ENCODE measurements around the gene SMIM24.

SMIM24 gene

DNA sequence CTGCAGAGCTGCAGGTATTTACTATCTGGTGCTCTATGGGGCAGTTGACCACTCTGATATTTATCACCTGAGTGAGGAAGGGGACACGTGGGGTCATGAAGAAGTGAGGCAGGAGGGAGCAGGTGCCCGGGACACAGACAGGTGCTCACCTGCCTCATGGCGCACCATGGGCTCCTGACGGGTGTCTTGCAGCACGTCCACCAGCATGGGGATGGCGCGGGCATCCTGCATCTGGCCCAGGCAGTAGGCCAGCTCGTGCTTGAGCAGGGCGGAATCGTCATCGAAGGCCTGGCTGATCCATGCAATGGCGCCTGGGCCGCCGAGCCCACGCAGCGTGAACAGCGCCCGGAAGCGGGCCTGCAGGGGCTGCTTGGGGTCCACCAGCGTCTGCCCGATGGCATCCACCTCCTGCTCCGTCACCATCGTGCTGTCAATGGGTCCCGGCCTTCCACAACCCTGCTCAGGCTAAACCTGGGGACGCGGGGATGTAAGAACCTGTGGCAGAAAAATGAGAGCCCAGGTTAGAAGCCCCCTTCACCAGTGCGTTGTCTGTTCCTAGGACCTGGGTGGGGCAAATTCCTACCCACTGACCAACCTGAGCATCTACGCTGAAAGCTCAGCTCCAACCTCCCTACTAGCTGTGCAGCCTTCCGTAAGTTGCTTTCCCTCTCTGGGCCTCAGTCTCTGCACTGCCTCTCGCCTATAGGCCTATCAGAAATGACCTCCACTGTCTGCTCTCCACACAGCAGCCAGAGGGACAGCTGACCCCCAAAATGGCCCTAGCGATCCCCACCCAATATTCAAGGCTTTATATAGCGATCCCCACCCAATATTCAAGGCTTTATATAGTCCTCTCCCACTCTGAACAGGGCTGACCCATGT, 16.3 kb upstream of the SMIM24 start:
- DNase-seq, result no peak

DNA sequence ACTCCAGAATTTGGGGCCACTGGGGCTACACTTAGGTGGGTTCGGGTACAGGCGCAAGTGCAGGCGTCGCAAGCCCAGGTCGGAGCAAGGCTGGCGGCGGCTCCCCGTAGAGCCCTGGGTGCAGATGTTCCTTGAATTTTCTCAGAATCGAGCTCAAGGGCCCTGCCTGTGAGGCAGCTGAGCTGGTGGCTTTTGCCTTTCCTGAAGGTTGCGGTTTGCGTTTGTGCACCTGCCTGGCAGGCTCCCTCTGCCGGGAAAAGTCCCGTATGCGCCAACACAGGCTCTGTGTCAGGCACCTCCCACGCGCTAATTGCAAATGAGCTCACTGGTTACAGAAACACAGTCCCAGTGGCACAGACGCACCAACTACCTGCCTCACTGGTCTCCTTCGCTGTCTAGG, 14.2 kb upstream of the SMIM24 start:
- no peak for DNase-seq

DNA sequence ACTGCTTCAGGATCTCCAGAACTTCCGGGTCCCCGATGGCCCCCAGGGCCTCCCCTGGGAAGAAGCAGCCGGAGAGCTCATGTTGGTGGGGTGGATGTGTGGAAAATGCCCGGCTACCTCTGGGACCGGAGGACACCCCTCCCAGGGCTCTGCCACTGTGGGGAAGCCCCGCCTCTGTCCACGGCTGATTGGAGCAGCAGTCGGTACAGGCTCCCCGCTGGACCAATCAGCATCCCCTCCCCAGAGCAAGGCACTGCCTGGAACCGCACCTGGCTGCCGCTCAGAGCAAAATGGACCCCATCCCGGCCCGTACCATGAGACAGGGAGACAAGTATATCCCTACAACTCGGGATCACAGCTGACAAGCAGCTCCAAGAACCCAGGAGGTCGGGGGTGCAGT, 13.7 kb upstream of the SMIM24 start:
- DNase-seq, result no peak

DNA sequence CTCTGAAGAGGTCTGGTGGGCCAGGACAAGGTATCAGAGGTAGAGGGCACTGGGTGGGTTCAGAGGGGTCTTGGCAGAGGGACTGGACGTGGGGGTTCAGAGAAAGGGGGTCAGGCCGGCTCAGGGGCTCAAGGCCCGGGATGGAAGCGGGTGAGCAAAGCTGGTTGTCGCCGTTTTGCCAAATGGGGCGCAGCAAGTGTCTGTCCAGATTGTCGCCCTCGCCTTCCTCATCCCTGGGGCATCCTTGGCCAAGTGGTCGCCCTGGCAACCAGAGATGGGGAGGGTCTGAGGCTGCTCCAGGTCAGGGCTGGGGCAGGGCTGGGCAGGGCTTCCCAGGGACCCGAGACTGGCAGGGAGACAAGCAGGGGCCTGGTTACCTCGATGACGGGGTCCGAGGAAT, 13.3 kb upstream of the SMIM24 start:
- no peak for DNase-seq

DNA sequence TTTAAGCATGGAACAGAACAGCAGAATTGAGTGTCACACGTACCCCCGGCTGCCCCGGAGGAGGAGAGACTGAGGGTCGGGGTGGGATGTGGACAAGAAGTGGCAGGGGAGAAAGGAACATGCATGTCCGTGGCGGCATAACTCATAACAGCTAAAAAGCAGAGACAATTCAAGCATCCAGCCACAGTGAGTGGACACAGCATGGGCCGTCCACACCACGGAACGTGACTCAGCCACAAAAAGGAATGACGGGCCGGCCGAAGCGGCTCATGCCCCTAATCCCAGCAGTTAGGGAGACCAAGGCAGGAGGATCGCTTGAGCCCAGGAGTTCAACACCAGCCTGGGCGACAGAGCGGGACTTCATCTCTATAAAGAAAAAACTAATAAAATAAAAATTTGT, 12.6 kb upstream of the SMIM24 start:
- DNase-seq, result no peak

DNA sequence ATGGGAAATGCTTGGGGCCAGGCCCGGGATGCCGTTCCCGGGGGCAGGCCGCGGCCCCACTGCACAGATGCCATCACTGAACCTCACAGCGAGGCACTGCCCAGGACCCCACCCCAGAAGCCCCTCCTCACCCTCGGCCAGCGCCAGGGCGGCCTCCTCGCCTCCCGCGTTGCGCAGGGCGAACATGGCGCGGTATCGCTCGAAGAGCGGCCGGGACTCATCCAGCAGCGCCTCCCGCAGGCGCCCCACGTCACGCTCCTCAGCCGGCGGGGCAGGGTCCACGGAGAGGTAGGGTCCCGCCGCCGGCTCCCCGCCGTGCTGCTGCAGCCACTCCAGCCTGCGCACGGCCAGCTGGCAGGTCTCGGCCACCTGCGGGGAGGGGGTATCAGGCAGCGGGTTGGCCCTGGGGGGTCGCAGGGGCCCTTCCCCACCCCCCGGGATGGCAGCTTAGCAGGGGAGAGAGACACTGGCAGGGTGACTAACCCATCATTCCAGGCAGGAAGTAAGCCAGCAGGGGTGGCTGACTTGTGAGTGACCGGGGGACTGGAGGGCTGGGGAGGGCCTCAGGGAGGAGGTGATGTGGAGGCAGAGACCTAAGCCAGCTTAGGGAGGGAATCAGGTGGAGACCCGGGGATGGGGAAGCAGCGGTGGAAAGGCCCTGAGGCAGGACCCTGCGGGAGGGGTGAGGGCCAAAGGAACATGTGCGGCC, 12.0 kb upstream of the SMIM24 start:
- no peak for DNase-seq

DNA sequence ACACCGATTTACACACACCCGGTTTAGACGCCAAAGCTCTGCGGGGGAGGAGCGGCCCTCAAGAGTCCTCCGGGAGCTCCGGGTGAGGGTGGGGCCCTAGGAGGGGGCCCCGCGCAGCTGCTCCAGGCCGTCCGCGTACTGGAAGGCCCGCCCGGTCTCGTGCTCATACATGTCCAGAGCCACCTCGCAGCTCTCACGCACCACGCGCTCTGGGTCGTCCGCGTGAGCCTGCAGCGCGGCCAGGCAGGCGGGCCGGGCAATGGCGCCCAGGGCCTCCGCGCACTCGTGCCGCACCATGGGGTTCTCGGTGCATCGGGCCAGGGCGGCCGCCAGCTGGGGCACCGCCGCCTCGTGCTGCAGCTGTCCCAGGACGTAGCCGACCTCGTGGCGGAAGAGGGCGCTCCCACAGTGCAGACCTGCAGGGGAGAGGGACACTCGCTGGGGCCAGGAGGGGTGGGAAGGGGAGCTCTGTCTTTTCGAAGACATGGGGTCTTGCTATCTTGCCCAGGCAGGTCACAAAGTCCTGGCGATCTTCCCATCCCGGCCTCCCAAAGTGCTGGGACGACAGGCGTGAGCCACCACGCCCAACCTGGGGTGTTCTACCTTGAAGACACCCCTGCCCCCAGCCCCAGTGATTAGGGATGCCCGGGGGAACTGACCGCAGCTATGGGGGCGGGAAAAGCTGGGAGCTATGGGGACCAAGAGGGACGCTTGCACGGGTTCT, 11.2 kb upstream of the SMIM24 start:
- DNase-seq, result no peak

DNA sequence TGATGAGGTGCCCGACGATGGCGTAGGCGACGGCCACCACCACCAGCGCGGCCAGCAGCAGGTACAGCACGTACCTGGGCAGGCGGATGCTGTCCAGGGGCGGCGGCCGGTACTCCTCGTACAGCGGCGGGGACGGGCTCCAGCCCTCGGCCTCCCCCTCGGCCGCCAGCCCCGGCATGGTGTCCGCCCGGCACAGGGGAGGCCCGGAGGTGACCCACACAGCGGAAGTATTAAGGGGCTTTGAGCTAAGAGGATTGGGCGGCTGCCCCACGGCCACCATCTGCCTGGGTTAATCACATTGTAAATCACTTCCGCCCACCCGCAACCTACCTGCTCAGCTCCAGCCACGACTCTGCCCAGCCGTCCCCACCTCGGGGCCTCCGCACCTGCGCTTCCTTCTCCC, 2.9 kb upstream of the SMIM24 start, which contains the start of gene SMIM44:
SMIM44 (minus strand) TSS at position 216 of the 403 bp plus-strand sequence; CDS start at position 178, 38 bp downstream.
- no peak for DNase-seq

DNA sequence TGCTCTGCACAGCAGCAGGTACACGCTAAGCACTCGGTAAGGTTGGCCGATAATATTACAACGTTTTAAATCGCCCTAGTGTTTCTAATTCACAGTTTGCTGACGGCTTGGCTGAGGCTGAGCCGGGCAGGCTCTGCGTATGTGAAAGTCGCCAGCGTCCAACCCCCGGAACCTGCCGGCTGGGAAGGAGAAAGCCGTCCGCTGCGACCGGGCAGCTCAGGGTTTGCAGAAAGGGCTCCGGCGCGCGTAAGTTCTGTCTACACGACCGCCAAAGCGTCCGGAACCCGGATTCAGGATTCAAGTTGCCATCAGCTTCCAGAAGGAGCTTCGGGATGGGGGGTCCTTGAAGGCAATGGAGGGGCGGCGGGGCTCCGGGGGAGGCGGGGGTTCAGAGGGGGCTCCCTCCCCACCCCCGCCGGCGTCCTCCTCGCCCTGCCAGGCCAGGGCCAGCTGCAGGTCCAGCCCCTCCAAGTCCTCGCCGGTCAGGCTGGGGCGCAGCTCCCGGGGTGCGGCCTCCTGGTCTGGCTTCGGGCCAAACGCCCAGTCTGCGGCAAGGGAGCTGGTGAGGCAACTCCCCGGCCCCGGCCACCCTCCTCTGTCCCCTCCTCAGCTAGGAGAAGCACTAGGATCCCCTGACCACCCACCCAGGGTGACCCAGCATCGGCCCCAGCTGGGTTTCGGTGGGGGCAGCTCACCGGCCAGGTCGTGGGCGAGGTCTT, 2.3 kb upstream of the SMIM24 start:
- no peak for DNase-seq

DNA sequence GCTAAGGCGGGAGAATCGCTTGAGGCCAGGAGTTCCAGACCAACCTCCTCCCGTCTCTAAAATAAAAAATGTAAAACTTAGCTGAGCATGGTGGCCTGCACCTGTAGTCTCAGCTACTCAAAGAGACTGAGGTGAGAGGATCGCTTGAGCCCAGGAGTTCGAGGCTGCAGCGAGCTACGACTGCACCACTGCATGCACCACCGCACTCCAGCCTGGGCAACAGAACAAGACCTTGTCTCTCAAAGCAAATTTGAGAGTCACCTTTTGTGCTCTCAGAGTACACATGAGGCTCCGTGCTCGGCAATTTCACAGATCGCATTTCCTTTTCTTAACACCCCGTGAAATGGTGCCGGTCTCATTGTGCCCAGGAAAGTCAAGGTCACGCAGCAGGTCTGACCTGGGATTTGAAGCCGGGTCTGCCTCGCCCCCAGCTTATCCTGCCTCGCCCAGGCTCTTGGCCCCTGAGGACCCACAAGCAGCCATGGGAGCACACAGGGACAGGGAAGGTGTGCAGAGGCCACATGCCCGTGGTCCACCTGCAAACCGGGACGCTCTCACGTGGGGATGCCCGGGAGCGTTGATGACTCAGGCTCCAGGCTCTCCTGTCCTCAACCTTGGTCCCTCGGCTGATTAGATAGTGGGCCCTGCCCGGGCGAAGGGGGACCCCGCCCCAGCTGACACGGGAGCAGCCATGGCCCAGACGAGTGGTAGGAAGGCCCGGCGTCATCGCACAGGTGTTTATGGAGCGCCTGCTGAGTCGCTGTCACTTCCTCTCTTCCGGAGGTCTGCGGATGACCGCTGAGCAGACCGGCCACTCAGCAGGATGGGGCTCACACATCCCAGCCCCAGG, 1.1 kb upstream of the SMIM24 start:
- no peak for DNase-seq

DNA sequence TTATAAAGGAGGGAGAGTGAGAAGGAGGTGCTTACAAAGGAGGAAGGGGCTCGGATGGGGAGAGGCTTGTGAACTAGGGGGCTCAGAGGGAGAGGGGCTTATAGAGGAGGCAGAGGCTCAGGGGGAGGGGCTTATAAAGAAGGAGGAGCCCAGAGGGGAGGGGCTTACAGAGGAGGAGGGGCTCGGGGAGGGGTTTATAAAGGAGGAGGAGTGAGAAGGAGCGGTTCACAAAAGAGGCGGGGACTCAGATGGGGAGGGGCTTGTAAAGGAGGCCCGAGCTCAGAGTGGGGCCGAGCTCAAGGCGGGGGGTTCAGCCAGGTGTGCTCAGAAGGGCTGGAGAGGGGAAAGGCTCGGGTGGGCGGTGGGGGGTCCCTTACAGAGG, 500 bp downstream of the SMIM24 start:
- DNase-seq, result peak; percentile 23

DNA sequence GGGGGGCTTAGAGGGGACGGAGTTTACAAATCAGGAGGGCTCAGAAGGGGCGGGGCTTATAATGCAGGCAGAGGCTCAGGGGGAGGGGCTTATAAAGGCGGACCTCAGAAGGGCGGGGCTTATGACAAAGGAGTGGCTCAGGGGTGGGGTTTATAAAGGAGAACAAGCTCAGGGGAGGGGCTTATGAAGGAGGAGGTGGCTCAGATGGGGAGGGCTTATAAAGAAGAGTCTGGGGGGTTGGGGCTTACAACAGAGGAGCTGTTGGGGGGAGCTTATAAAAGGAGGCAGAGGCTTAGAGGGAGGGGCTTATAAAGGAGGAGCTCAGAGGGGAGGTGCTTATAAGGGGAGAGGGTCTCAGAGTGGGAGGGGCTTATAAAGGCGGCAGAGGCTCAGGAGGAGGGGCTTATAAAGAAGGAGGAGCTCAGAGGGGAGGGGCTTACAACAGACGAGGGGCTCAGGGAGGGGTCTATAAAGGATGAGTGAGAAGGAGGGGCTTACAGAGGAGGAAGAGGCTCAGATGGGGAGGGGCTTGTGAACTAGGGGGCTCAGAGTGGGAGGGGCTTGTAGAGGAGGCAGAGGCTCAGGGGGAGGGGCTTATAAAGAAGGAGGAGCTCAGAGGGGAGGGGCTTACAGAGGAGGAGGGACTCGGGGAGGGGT, 1.0 kb downstream of the SMIM24 start:
- DNase-seq, result peak; percentile 25

DNA sequence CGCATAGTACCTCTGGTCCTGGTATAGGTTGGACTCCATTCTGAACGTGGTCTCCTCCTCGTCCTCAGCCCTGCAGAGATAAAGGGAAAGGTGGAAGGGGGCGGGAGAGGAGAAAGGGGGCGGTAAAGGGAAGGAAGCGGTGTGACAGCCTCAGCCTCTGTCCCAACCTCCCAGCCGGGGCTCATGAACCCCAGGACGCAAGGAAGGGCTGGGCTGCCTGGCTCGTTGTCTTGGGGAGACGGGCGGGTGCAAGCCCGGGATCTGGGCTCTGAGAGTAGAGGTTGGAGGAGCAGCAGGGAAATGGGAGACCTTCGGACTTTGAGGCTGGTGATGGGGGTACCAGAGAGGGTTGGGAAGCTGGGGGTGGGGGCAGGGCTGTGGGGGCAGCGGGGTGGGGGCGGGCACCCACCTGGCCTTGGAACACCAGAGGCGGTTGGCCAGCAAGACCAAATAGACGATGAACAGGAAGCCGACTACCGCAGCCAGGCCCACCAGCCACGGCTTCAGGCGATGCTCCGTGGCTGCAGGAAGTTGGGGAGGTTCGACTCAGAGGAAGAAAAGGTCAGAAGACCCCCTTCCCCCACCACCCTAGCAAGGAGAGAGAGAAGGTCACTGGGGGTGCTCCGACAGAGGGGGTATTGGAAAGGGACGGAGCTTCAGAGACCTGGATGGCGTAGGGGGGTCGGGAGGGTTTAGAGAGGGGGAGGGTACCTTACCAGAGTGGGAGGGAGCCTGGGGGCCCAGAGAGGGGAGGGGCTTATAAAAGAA, 1.7 kb downstream of the SMIM24 start:
- DNase-seq, result no peak

DNA sequence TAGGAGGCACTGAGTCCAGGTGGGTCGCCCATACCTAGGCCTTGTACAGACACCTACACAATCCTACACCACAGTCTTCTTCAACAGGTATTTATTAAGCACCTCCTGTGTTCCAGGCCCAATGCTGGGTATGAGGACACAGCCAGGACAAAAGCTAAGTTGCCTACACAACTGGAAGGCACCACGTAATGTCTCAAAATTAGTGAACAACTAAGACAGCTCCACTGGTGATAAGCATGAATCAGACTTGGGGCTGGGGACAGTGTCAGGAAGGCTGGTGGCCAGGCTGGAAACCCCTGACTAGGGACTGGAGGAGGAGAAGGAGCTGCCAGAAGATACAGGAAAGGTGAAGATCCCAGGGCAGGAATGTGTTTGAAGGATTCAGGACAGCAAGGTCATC, 2.4 kb downstream of the SMIM24 start:
- DNase-seq, result no peak

DNA sequence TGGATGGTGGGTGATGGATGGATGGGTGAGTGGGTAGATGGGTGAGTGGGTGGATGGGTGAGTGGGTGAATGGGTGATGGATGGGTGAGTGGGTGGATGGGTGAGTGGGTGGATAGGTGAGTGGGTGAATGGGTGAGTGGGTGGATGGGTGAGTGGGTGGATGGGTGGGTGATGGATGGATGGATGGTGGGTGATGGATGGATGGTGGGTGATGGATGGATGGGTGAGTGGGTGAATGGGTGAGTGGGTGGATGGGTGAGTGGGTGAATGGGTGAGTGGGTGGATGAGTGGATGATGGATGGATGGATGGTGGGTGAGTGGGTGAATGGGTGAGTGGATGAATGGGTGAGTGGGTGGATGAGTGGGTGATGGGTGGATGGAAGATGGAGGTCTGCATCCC, 2.8 kb downstream of the SMIM24 start:
- no peak for DNase-seq

DNA sequence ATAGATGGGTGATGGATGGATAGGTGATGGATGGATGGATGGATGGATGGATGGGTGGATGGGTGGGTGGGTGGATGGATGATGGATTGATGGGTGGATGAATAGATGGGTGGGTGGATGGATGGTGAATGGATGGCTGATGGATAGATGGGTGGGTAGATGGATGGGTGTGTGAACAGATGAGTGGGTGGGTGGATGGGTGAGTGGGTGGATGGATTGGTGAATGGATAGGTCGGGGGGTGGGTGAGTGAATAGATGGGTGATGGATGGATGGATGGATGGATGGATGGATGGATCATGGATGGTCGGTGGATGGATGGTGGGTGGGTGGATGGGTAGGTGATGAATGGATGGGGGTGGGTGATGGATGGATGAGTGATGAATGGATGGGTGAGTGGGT, 3.5 kb downstream of the SMIM24 start:
- no peak for DNase-seq

DNA sequence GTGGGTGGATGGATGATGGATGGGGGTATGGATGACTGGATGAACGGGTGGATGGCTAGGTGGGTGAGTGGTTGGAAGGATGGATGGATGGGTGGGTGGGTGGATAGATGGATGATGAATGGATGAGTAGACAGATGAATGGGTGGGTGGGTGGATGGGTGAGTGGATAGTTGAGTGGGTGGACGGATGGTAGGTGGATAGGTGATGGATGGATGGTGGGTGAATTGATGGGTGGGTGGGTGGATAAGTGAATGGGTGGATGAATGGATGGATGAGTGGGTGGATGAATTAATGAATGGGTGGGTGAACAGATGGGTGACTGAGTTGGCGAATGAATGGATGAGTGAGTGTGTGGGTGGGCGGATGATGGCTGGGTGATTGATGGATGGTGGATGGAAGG, 4.9 kb downstream of the SMIM24 start:
- no peak for DNase-seq

DNA sequence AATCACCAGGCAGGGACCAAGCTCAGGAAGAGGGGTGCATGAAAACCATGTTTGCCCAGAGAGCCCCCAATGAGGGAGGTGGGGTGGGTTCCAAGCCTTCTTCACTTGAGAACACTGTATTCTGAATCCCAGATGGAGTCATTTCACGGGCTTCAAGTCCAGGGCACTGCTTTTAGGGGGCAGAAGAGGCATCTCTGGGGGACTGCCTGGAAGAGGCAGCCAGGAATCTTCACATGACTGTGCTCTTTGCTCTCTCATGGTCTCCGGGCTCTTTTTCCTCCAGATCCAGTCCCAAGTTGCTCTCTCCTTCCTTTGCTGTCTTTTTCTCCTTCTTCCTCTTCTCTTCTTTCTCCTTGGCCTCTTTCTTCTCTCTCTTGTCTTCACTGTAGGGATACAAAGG, 5.7 kb downstream of the SMIM24 start:
- no peak for DNase-seq

DNA sequence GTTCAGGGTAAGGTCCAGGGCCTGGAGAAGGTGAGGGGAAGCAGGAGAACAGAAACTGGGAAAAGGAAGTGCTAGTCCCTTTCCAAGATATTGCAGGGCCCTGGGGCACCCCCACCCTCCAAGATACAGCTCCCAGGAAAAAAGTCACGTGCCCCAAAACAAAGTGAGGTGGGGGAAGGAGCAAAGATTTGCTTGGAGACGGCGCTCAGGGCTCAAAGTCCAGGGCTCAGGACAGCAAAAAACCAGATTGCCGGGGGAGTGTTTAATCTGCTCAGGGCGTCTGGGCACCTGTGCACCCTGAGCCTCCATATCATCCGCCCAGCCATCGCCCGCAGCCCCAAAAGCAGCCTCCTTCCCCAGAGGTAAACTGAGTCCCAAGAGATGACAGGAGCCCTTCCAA, 6.3 kb downstream of the SMIM24 start:
- no peak for DNase-seq

DNA sequence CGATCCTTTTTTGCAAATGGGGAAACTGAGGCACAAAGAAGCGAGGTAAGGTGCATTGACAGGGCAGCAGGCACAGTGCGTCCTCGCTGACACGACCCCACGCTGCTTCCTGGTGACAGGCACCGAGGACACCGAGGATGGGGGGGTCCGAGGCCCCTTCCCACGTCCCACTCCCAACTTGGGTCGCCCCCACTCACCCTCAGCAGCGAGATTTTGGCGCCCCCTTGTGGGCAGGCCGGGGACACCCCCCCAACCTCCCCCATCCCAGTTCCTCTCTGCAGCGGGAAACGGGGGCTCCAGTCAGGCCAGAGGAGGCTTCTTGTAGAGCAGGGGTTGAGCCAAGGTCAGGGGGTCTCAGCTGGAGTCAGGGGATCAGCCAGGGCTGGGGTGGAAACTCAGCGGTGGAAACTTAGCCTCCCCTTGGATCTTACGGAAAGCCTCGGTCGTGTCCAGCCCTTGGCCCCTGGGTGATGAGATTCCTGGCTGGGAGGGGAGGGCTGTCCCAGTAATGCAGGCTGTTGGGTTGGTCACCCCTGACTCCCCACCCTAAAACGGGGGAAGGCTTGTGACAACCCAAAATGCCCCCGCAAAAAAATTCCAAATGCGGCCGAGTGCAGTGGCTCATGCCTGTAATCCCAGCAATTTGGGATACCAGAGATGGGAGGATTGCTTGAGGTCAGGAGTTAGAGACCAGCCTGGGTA, 8.2 kb downstream of the SMIM24 start:
- peak; percentile 21 for DNase-seq

All from effector CD4-positive, alpha-beta T cell (primary cell).